ENCODE data around the gene ARHGEF7. TPM values are rescaled to one million over a fixed set of nuclear protein-coding genes. Genes with fewer than 3 reads are reported as not detected.

Gene ARHGEF7
- total RNA-seq, 1 donor from 2014 or later: 61.8 TPM

- intact Hi-C loops (cut with micrococcal nuclease): no loop called here
Observed at GRCh38 chr13:111139452-111139851, 24.3 kb downstream of the ARHGEF7 start.

- intact Hi-C loops (cut with micrococcal nuclease): no loop called here
Observed at GRCh38 chr13:111139873-111140561, 24.9 kb downstream of the ARHGEF7 start.

- intact Hi-C loops (cut with micrococcal nuclease): no loop called here
Observed at GRCh38 chr13:111140562-111141105, 25.5 kb downstream of the ARHGEF7 start.

- intact Hi-C loops (cut with micrococcal nuclease): no loop called here
Observed at GRCh38 chr13:111142472-111142871, 27.4 kb downstream of the ARHGEF7 start.

GRCh38 chr13:111143865-111144540 lies 28.9 kb downstream of the ARHGEF7 start:
- intact Hi-C loops (cut with micrococcal nuclease): no loop called here

- intact Hi-C loops (cut with micrococcal nuclease): no loop called here
Observed at GRCh38 chr13:111145071-111145470, 30.0 kb downstream of the ARHGEF7 start.

- intact Hi-C loops (cut with micrococcal nuclease): no loop called here
Observed at GRCh38 chr13:111145506-111145905, 30.4 kb downstream of the ARHGEF7 start.

GRCh38 chr13:111152844-111153243 lies 37.7 kb downstream of the ARHGEF7 start:
- intact Hi-C loops (cut with micrococcal nuclease): loop anchor here (1.0 to 5.0 kb wide), 7 partner anchors 24 to 1434 kb away; partner anchors contain the start of genes ANKRD10 and TUBGCP3

GRCh38 chr13:111153279-111153976 lies 38.3 kb downstream of the ARHGEF7 start:
- intact Hi-C loops (cut with micrococcal nuclease): loop anchor here (1.0 to 5.0 kb wide), 7 partner anchors 23 to 1434 kb away; partner anchors contain the start of genes ANKRD10 and TUBGCP3

- intact Hi-C loops (cut with micrococcal nuclease): loop anchor here (1.0 to 5.0 kb wide), 7 partner anchors 23 to 1433 kb away; partner anchors contain the start of genes ANKRD10 and TUBGCP3
Observed at GRCh38 chr13:111153977-111154332, 38.8 kb downstream of the ARHGEF7 start.

GRCh38 chr13:111156421-111156820 lies 41.3 kb downstream of the ARHGEF7 start:
- intact Hi-C loops (cut with micrococcal nuclease): no loop called here

- intact Hi-C loops (cut with micrococcal nuclease): no loop called here
Observed at GRCh38 chr13:111158136-111158805, 43.2 kb downstream of the ARHGEF7 start.

GRCh38 chr13:111159362-111160320 lies 44.5 kb downstream of the ARHGEF7 start:
- intact Hi-C loops (cut with micrococcal nuclease): no loop called here

GRCh38 chr13:111160648-111161047 lies 45.5 kb downstream of the ARHGEF7 start:
- intact Hi-C loops (cut with micrococcal nuclease): no loop called here

GRCh38 chr13:111161601-111162600 lies 46.8 kb downstream of the ARHGEF7 start:
- intact Hi-C loops (cut with micrococcal nuclease): no loop called here

GRCh38 chr13:111165241-111166010 lies 50.3 kb downstream of the ARHGEF7 start:
- intact Hi-C loops (cut with micrococcal nuclease): no loop called here

- intact Hi-C loops (cut with micrococcal nuclease): no loop called here
Observed at GRCh38 chr13:111166882-111167675, 52.0 kb downstream of the ARHGEF7 start.
